Measurements from ENCODE around the gene HPCAL1. TPM values are rescaled to one million over a fixed set of nuclear protein-coding genes. Genes with fewer than 3 reads are reported as not detected.

The HPCAL1 gene
- total RNA-seq, 1 experiment from 2014 or later, result 26.9 TPM

DNA sequence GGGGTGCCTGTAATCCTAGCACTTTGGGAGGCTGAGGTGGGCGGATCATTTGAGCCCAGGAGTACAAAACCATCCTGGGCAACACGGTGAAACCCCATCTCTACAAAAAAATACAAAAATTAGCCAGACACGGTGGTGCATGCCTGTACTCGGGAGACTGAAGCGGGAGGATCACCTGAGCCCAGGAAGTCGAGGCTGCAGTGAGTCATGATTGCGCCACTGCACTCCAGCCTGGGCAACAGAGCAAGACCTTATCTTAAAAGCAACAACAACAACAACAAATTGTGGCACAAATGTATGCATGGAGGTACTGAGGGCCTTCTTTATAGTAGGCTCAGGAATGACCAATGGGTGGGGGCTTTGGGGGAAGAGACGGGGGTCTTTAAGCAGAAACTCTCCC lies 38.5 kb downstream of the HPCAL1 start:
- Histone ChIP-seq H3K36me3 (ENCODE audit: control insufficient read depth, insufficient read depth, low read length) (no peaks in the 10 kb centered on the region), H3K27me3 (replicated peaks; ENCODE audit: control insufficient read depth, insufficient read depth, low read length) (no peaks in the 10 kb centered on the region), H3K4me3 (ENCODE audit: low read depth, low read length) (no peak overlapping the region), H3K4me1 (no peaks in the 10 kb centered on the region; the same call in 1 of the 2 replicates), H3K9me3 (no peaks in the 10 kb centered on the region)
- TF ChIP-seq, protein P1, sequence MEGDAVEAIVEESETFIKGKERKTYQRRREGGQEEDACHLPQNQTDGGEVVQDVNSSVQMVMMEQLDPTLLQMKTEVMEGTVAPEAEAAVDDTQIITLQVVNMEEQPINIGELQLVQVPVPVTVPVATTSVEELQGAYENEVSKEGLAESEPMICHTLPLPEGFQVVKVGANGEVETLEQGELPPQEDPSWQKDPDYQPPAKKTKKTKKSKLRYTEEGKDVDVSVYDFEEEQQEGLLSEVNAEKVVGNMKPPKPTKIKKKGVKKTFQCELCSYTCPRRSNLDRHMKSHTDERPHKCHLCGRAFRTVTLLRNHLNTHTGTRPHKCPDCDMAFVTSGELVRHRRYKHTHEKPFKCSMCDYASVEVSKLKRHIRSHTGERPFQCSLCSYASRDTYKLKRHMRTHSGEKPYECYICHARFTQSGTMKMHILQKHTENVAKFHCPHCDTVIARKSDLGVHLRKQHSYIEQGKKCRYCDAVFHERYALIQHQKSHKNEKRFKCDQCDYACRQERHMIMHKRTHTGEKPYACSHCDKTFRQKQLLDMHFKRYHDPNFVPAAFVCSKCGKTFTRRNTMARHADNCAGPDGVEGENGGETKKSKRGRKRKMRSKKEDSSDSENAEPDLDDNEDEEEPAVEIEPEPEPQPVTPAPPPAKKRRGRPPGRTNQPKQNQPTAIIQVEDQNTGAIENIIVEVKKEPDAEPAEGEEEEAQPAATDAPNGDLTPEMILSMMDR (IDR thresholded peaks at IDR 0.05; ENCODE audit: insufficient read depth in 1 of 2, low read depth in 1 of 2, low read length in 1 of 2, severe bottlenecking in 1 of 2, unreplicated experiment in 1 of 2), result no peak
- Mint-ChIP-seq H3K27ac (ENCODE audit: unreplicated experiment) (no peak overlapping the region), H3K27me3 (ENCODE audit: insufficient read depth, unreplicated experiment) (no peaks in the 10 kb centered on the region), H3K9me3 (ENCODE audit: unreplicated experiment) (no peaks in the 10 kb centered on the region), H3K36me3 (ENCODE audit: insufficient read depth, unreplicated experiment) (peaks cover 6% of the 10 kb centered on the region), H3K4me3 (ENCODE audit: unreplicated experiment) (no peak overlapping the region), H3K4me1 (ENCODE audit: low read depth, unreplicated experiment) (peaks cover 8% of the 10 kb centered on the region)
- no peak for DNase-seq
- CTCF ChIA-PET, result no interaction called here
- intact Hi-C loops (cut with micrococcal nuclease; ENCODE audit: unreplicated experiment), result no loop called here
- BruUV-seq (replicated peaks), result no TSS peak
- POLR2A ChIA-PET, result no interaction called here

DNA sequence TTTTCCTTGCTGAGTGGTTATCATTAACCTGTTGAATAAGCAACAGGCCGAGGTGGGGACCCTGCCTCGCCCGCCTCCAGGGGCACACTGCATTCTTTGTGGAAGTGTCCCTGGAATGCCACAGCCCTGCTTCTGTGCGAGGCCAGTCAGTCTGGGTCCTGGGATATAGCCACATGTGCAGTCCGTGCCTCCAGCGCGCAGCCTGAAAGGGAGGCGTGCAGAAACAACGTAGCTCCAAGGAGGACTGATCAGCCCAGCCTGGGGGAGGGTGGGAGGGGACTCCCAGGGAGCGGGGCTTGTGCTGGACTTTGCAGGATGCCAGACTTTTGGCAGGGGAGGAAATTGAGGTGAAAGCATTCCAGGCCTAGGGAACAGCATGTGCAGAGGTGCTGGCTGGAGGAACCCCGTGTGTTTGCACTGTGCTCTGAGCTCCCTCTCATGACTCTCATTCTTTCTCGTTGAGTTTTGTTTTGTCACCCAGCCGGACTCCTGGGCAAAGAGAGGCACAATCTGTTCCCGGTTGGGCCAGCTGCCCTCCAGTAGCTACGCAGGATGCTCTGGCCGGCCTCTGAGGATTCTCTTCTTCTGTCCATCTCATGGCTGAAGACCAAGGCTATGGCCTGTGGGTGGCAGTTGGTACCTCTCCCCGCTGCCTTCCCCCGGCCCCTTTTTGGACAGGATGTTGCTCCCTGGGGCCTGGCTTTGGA lies 39.7 kb downstream of the HPCAL1 start:
- no peaks in the 10 kb centered on the region for H3K36me3 ChIP-seq (ENCODE audit: control insufficient read depth, insufficient read depth, low read length)
- TF ChIP-seq, protein P1 (IDR thresholded peaks at IDR 0.05; ENCODE audit: insufficient read depth in 1 of 2, low read depth in 1 of 2, low read length in 1 of 2, severe bottlenecking in 1 of 2, unreplicated experiment in 1 of 2), result no peak
- ChIA-PET POLR2A (no interaction called here), CTCF (interaction anchor here (0.8 kb wide), 1 partner anchor 90 kb away, joined by 4 read pairs; no protein-coding TSS in a partner anchor)
- no peaks in the 10 kb centered on the region for H3K27me3 ChIP-seq (replicated peaks; ENCODE audit: control insufficient read depth, insufficient read depth, low read length)
- Mint-ChIP-seq H3K27ac (ENCODE audit: unreplicated experiment) (no peak overlapping the region), H3K27me3 (ENCODE audit: insufficient read depth, unreplicated experiment) (no peaks in the 10 kb centered on the region), H3K36me3 (ENCODE audit: insufficient read depth, unreplicated experiment) (peaks cover 6% of the 10 kb centered on the region), H3K9me3 (ENCODE audit: unreplicated experiment) (no peaks in the 10 kb centered on the region), H3K4me1 (ENCODE audit: low read depth, unreplicated experiment) (peaks cover 8% of the 10 kb centered on the region), H3K4me3 (ENCODE audit: unreplicated experiment) (no peak overlapping the region)
- H3K9me3 ChIP-seq, result no peaks in the 10 kb centered on the region
- H3K4me1 ChIP-seq, result no peaks in the 10 kb centered on the region; the same call in 1 of the 2 replicates
- H3K4me3 ChIP-seq (ENCODE audit: low read depth, low read length), result no peak overlapping the region
- BruUV-seq (replicated peaks), result no TSS peak
- intact Hi-C loops (cut with micrococcal nuclease; ENCODE audit: unreplicated experiment), result no loop called here
- DNase-seq, result no peak

DNA sequence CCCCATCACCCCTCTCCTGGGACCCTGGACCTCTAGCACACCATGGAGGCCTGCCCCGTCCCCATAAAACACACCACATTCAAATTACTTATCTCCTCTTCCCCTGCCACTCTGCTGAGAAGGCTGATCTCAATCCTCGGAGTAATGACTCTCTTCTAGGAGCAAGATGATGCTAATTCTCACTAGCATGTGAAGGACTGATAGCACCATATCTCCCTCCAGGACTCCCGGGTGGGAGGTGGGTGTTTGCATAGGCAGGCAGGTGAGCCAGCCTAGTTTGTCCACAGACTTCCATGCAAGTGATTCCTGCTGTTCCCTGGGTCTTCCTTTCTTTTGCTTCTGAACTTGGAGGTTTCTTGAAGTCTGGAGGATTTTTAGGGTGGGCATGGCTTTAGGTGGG lies 40.5 kb downstream of the HPCAL1 start:
- H3K36me3 Mint-ChIP-seq (ENCODE audit: insufficient read depth, unreplicated experiment), result peaks cover 6% of the 10 kb centered on the region
- ChIA-PET POLR2A (no interaction called here), CTCF (no interaction called here)
- no peak overlapping the region for H3K4me3 Mint-ChIP-seq (ENCODE audit: unreplicated experiment)
- Histone ChIP-seq H3K4me3 (ENCODE audit: low read depth, low read length) (no peak overlapping the region), H3K9me3 (no peaks in the 10 kb centered on the region), H3K27me3 (replicated peaks; ENCODE audit: control insufficient read depth, insufficient read depth, low read length) (no peaks in the 10 kb centered on the region), H3K4me1 (no peaks in the 10 kb centered on the region; the same call in 1 of the 2 replicates), H3K36me3 (ENCODE audit: control insufficient read depth, insufficient read depth, low read length) (no peaks in the 10 kb centered on the region)
- TF ChIP-seq, protein P1 (IDR thresholded peaks at IDR 0.05; ENCODE audit: insufficient read depth in 1 of 2, low read depth in 1 of 2, low read length in 1 of 2, severe bottlenecking in 1 of 2, unreplicated experiment in 1 of 2), result no peak
- no peaks in the 10 kb centered on the region for H3K9me3 Mint-ChIP-seq (ENCODE audit: unreplicated experiment)
- H3K27ac Mint-ChIP-seq (ENCODE audit: unreplicated experiment), result no peak overlapping the region
- H3K4me1 Mint-ChIP-seq (ENCODE audit: low read depth, unreplicated experiment), result peaks cover 4% of the 10 kb centered on the region
- no peak for DNase-seq
- no TSS peak for BruUV-seq (replicated peaks)
- intact Hi-C loops (cut with micrococcal nuclease; ENCODE audit: unreplicated experiment), result no loop called here
- H3K27me3 Mint-ChIP-seq (ENCODE audit: insufficient read depth, unreplicated experiment), result no peaks in the 10 kb centered on the region

All from Caco-2 (cell line).